Hepatocyte (in vitro differentiated cells): ENCODE data around the gene SYDE1. TPM values are rescaled to one million over a fixed set of nuclear protein-coding genes. Genes with fewer than 3 reads are reported as not detected.
A peak's percentile ranks its signal among the peaks of the same experiment; 100 is the strongest.

Experiments
- DNase-seq: peaks from one replicate; pipeline ENCODE4 v3.0.0-alpha.2; 2016; ENCODE audit warnings: low spot score
- H2AFZ ChIP-seq: fragments of 200-600 bp; sonication (generic); 2 replicates; pipeline ENCODE4 v1.6.0; 2016; ENCODE audit warnings: antibody characterized with exemption, mild to moderate bottlenecking
- H3K27ac ChIP-seq: fragments of 200-600 bp; sonication (generic); 2 replicates; pipeline ENCODE4 v1.5.1; 2016; ENCODE audit warnings: mild to moderate bottlenecking
- H3K27me3 ChIP-seq: fragments of 200-600 bp; sonication (generic); 2 replicates; pipeline ENCODE4 v1.6.1; 2016
- H3K36me3 ChIP-seq: fragments of 200-600 bp; sonication (generic); replicated peaks from 2 replicates; pipeline ENCODE4 v1.5.1; 2016; ENCODE audit warnings: low read depth; ENCODE audit not compliant: insufficient read depth
- H3K4me1 ChIP-seq: fragments of 200-600 bp; sonication (generic); 2 replicates; pipeline ENCODE4 v1.5.1; 2016; ENCODE audit warnings: mild to moderate bottlenecking, moderate library complexity; ENCODE audit not compliant: insufficient read depth
- H3K4me2 ChIP-seq: fragments of 200-600 bp; sonication (generic); 2 replicates; pipeline ENCODE4 v1.6.0; 2016
- H3K4me3 ChIP-seq: fragments of 200-600 bp; sonication (generic); 2 replicates; pipeline ENCODE4 v1.5.1; 2016; ENCODE audit warnings: mild to moderate bottlenecking
- H3K79me2 ChIP-seq: fragments of 200-600 bp; sonication (generic); 2 replicates; pipeline ENCODE4 v1.6.0; 2017; ENCODE audit warnings: mild to moderate bottlenecking
- H3K9me2 ChIP-seq: fragments of 200-600 bp; sonication (generic); replicated peaks from 2 replicates; pipeline ENCODE4 v1.6.0; 2017; ENCODE audit warnings: mild to moderate bottlenecking; ENCODE audit not compliant: insufficient read depth
- H3K9me3 ChIP-seq: fragments of 200-600 bp; sonication (generic); 2 replicates; pipeline ENCODE4 v1.5.1; 2016; ENCODE audit warnings: low read depth, mild to moderate bottlenecking
- H4K20me1 ChIP-seq: fragments of 200-600 bp; sonication (generic); 2 replicates; pipeline ENCODE4 v1.6.0; 2016; ENCODE audit warnings: mild to moderate bottlenecking; ENCODE audit not compliant: insufficient read depth, poor library complexity, severe bottlenecking
- CTCF ChIP-seq: fragments of 200-600 bp; sonication (generic); IDR thresholded peaks from 2 replicates; pipeline ENCODE4 v1.5.1; 2016; ENCODE audit warnings: antibody characterized with exemption, mild to moderate bottlenecking; ENCODE audit not compliant: poor library complexity
- EZH2 ChIP-seq: fragments of 200-600 bp; sonication (generic); IDR thresholded peaks from 2 replicates; pipeline ENCODE4 v1.6.1; 2016; ENCODE audit warnings: antibody characterized with exemption, mild to moderate bottlenecking, borderline replicate concordance
- EZH2phosphoT487 ChIP-seq: fragments of 200-600 bp; sonication (generic); IDR thresholded peaks from one replicate; pipeline ENCODE4 v1.6.1; 2018; ENCODE audit warnings: antibody characterized with exemption, mild to moderate bottlenecking, low read depth, moderate library complexity; ENCODE audit not compliant: unreplicated experiment, severe bottlenecking
- WGBS: methylation state at CpG from one replicate; pipeline ENCODE4 v1.1.6; 2016; ENCODE audit warnings: low lambda C conversion rate; ENCODE audit errors: missing lambda C conversion rate; 5-methylcytosine and 5-hydroxymethylcytosine counted together
- polyA plus RNA-seq: library from polyadenylated mRNA; unstranded; fragments of >200 nt; fragmentation: Nextera tagmentation; extraction: Ambion mirVana; gene quantifications from 2 replicates; pipeline ENCODE4 v1.2.1, GENCODE V29; 2016
- total RNA-seq: library from RNA; depleted of rRNA; stranded (reverse); fragments of >200 nt; gene quantifications from 2 replicates; pipeline ENCODE4 v1.2.3, GENCODE V29; 2014

Gene SYDE1
- total and polyA plus RNA-seq, 2 experiments from 2014 or later = 17.8 to 18.5 TPM

- Histone ChIP-seq H3K4me3 (no peak within 1 kb of the TSS), H3K4me1 (no peaks in the 10 kb centered on the region), H3K27ac (no peak within 1 kb of the TSS), H3K9me3 (no peaks in the 10 kb centered on the region), H3K36me3 (no peaks in the 10 kb centered on the region), H3K4me2 (no peak within 1 kb of the TSS), H3K27me3 (peaks cover 15% of the 10 kb centered on the region), H3K9me2 (no peaks in the 10 kb centered on the region), H2AFZ (no peak within 1 kb of the TSS), H4K20me1 (no peaks in the 10 kb centered on the region), H3K79me2 (no peaks in the 10 kb centered on the region)
- 78% methylated on average over 6 of the region's 6 CpGs for WGBS
- no peak for DNase-seq
- TF ChIP-seq EZH2 (no peak), CTCF (no peak), EZH2phosphoT487 (no peak)
Observed at GRCh38 chr19:15081911-15082310, 25.3 kb upstream of the SYDE1 start, which contains the start of gene OR1I1. Gene OR1I1, plus strand, starts transcription at chr19:15082211. Its CDS starts 4,855 bp downstream, at chr19:15087066.

DNA sequence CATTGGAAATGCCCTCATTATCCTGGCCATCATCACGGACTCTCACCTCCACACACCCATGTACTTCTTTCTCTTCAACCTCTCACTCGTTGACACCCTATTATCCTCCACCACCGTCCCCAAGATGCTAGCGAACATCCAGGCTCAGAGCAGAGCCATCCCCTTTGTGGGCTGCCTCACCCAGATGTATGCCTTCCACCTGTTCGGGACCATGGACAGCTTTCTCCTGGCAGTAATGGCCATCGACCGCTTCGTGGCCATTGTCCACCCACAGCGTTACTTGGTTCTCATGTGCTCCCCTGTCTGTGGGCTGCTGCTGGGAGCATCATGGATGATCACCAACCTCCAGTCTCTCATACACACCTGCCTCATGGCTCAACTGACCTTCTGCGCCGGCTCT, 20.0 kb upstream of the SYDE1 start:
- H3K4me1 ChIP-seq = no peaks in the 10 kb centered on the region
- 81% methylated on average over 11 of the region's 11 CpGs for WGBS
- peaks cover 29% of the 10 kb centered on the region for H3K27me3 ChIP-seq
- H3K79me2 ChIP-seq = no peaks in the 10 kb centered on the region
- no peak overlapping the region for H3K4me2 ChIP-seq
- no peak overlapping the region for H2AFZ ChIP-seq
- no peaks in the 10 kb centered on the region for H4K20me1 ChIP-seq
- no peaks in the 10 kb centered on the region for H3K9me2 ChIP-seq
- no peaks in the 10 kb centered on the region for H3K9me3 ChIP-seq
- TF ChIP-seq EZH2 (no peak), CTCF (no peak), EZH2phosphoT487 (no peak)
- no peaks in the 10 kb centered on the region for H3K36me3 ChIP-seq
- H3K4me3 ChIP-seq = no peak overlapping the region
- DNase-seq = no peak
- no peak overlapping the region for H3K27ac ChIP-seq

- Histone ChIP-seq H4K20me1 (no peaks in the 10 kb centered on the region), H2AFZ (no peak overlapping the region), H3K4me2 (peak overlapping the region; percentile 62), H3K79me2 (no peaks in the 10 kb centered on the region), H3K36me3 (no peaks in the 10 kb centered on the region), H3K27ac (no peak overlapping the region), H3K4me3 (no peak overlapping the region), H3K9me2 (no peaks in the 10 kb centered on the region), H3K27me3 (peaks cover 12% of the 10 kb centered on the region), H3K9me3 (no peaks in the 10 kb centered on the region), H3K4me1 (no peaks in the 10 kb centered on the region)
- peak; percentile 82 for DNase-seq
- WGBS = 35% methylated on average over 13 of the region's 13 CpGs
- no peak for TF ChIP-seq EZH2phosphoT487
- TF ChIP-seq EZH2 = no peak
- peak; percentile 64 for TF ChIP-seq CTCF
Observed at GRCh38 chr19:15091918-15092753, 15.1 kb upstream of the SYDE1 start.
